K562 (cell line): Measurements from ENCODE around the gene ZFP62. TPM values are rescaled to one million over a fixed set of nuclear protein-coding genes. Genes with fewer than 3 reads are reported as not detected.
A peak's percentile ranks its signal among the peaks of the same experiment; 100 is the strongest.

Experiments used
- AFF4 ChIP-seq: sonication (generic); formaldehyde crosslinking; IDR thresholded peaks from 2 replicates; pipeline ENCODE4 v1.8.0; 2023; ENCODE audit warnings: mild to moderate bottlenecking, missing genetic modification reagents
- ARID2 ChIP-seq: fragments of 450-650 bp; IDR thresholded peaks from 2 replicates; pipeline ENCODE4 v1.6.1; 2017; ENCODE audit warnings: antibody characterized with exemption, mild to moderate bottlenecking
- BRF1 ChIP-seq: IDR thresholded peaks from 3 replicates; pipeline ENCODE4 v1.6.1; 2011; ENCODE audit warnings: borderline replicate concordance, mild to moderate bottlenecking; ENCODE audit not compliant: insufficient read length; ENCODE audit errors: extremely low read depth
- ESRRA ChIP-seq: fragments of 450-650 bp; IDR thresholded peaks from 2 replicates; pipeline ENCODE4 v1.6.1; 2014; ENCODE audit warnings: low read depth, mild to moderate bottlenecking, moderate library complexity, borderline replicate concordance
- FOXA1 ChIP-seq: fragments of 450-650 bp; IDR thresholded peaks from 2 replicates; pipeline ENCODE4 v1.6.1; 2016; ENCODE audit warnings: mild to moderate bottlenecking, borderline replicate concordance
- GABPB2 ChIP-seq: fragments of 250-450 bp; sonication (Bioruptor Pico); conservative IDR thresholded peaks from 2 replicates; pipeline ENCODE4 v1.5.1; 2021; ENCODE audit warnings: mild to moderate bottlenecking
- HMG20B ChIP-seq: fragments of 250-450 bp; sonication (Bioruptor Pico); IDR thresholded peaks from 2 replicates; pipeline ENCODE4 v1.5.0; 2021; ENCODE audit warnings: mild to moderate bottlenecking
- ID3 ChIP-seq, 2 experiments: fragments of 250-450 bp in 1 of 2; fragments of 450-650 bp in 1 of 2; sonication (Bioruptor Pico) in 1 of 2; IDR thresholded peaks; 2 replicates each; pipeline versions ENCODE4 v1.6.1 to v1.8.0; 2016 to 2021; ENCODE audit warnings: mild to moderate bottlenecking in 2 of 2, moderate library complexity in 2 of 2, missing compliant biosample characterization in 1 of 2, missing genetic modification characterization in 1 of 2
- KLF16 ChIP-seq: IDR thresholded peaks from 2 replicates; pipeline ENCODE4 v1.6.1; 2016; ENCODE audit warnings: antibody characterized with exemption
- NCOA4 ChIP-seq: fragments of 450-650 bp; IDR thresholded peaks from 2 replicates; pipeline ENCODE4 v1.6.1; 2018; ENCODE audit warnings: mild to moderate bottlenecking; ENCODE audit not compliant: partially characterized antibody
- RNF219 ChIP-seq: fragments of 250-450 bp; sonication (Bioruptor Pico); IDR thresholded peaks from 2 replicates; pipeline ENCODE4 v1.5.0; 2022; ENCODE audit warnings: mild to moderate bottlenecking
- SIN3B ChIP-seq: fragments of 450-650 bp; IDR thresholded peaks from 2 replicates; pipeline ENCODE4 v1.6.1; 2017; ENCODE audit warnings: low read depth, mild to moderate bottlenecking, moderate library complexity
- SUPT5H ChIP-seq: fragments of 450-650 bp; IDR thresholded peaks from 2 replicates; pipeline ENCODE4 v1.6.1; 2016
- XRCC5 ChIP-seq: fragments of 200-400 bp; formaldehyde crosslinking; IDR thresholded peaks from 2 replicates; pipeline ENCODE4 v1.6.1; 2017; ENCODE audit warnings: low read depth, mild to moderate bottlenecking, low read length
- ZFP30 ChIP-seq: fragments of 250-450 bp; sonication (Bioruptor Pico); IDR thresholded peaks from 2 replicates; pipeline ENCODE4 v1.8.0; 2022; ENCODE audit warnings: moderate library complexity, mild to moderate bottlenecking, inconsistent platforms, borderline replicate concordance
- ZNF584 ChIP-seq: fragments of 200-800 bp; sonication (Bioruptor generic); IDR thresholded peaks from 2 replicates; pipeline ENCODE4 v1.6.1; 2016; ENCODE audit warnings: low read depth, mild to moderate bottlenecking, missing genetic modification characterization, missing compliant biosample characterization
- ZNF644 ChIP-seq: fragments of 200-800 bp; sonication (Bioruptor generic); IDR thresholded peaks from 2 replicates; pipeline ENCODE4 v1.6.1; 2016; ENCODE audit warnings: low read depth, missing genetic modification characterization, missing compliant biosample characterization
- ZZZ3 ChIP-seq: fragments of 450-650 bp; IDR thresholded peaks from 2 replicates; pipeline ENCODE4 v1.6.1; 2016; ENCODE audit warnings: antibody characterized with exemption, mild to moderate bottlenecking, moderate library complexity
- polyA plus RNA-seq, 8 experiments: library from polyadenylated mRNA; depleted of rRNA in 4 of 8; stranded (reverse) in 5 of 8; unstranded in 3 of 8; fragments of >200 nt; fragmentation: Nextera tagmentation in 2 of 8; fragmentation: Illumina TruSeq in 1 of 8; extraction: Ambion mirVana in 2 of 8; extraction: Trizol in 1 of 8; gene quantifications; 2 replicates each; pipeline versions ENCODE4 v1.2.1 to v1.2.3, GENCODE V29; 2011 to 2014; ENCODE audit warnings: inconsistent platforms in 1 of 8, missing spikeins in 1 of 8
- total RNA-seq, 7 experiments: library from RNA; depleted of rRNA in 6 of 7; stranded (reverse); fragments of >200 nt in 6 of 7; fragmentation: Illumina TruSeq in 2 of 7; extraction: Trizol in 2 of 7; gene quantifications; 2 replicates each; pipeline versions ENCODE4 v1.2.1 to v1.2.3, GENCODE V29; 2011 to 2021; ENCODE audit warnings: low replicate concordance in 1 of 7

ZFP62 gene
- total and polyA plus RNA-seq, 9 of the 15 experiments (the other 6 are each of a cell fraction or from before 2014, with no cell fraction given): 12.2 to 37.5 (median 25.0) TPM

GRCh38 chr5:180809403-180810209 is 51.5 kb downstream of the ZFP62 start (continued):
- 0 out of 2 replicates have a peak, but pooled peaks have one; percentile 1 for TF ChIP-seq ZNF584 (CRISPR knock-in tag)
- TF ChIP-seq ESRRA: no peak
- no peak for TF ChIP-seq XRCC5
- no peak for TF ChIP-seq KLF16
- no peak; the same call in 1 of the 2 replicates for TF ChIP-seq RNF219 (CRISPR knock-in tag)
- no peak for TF ChIP-seq FOXA1
- no peak for TF ChIP-seq ARID2
- TF ChIP-seq ZZZ3: no peak
- TF ChIP-seq GABPB2 (CRISPR knock-in tag): no peak
- no peak for TF ChIP-seq SUPT5H
- TF ChIP-seq NCOA4: no peak
- TF ChIP-seq SIN3B: no peak
- no peak for TF ChIP-seq ID3 (CRISPR knock-in tag; IDR thresholded peaks at IDR 0.05)
- TF ChIP-seq ID3 (tag; IDR thresholded peaks at IDR 0.05): no peak
- TF ChIP-seq BRF1: no peak
- no peak for TF ChIP-seq ZNF644 (tag)
- no peak for TF ChIP-seq ZFP30 (CRISPR knock-in tag)
- no peak for TF ChIP-seq HMG20B (CRISPR knock-in tag)
- TF ChIP-seq AFF4: no peak
